ENCODE measurements around the gene AKT3.

DNA sequence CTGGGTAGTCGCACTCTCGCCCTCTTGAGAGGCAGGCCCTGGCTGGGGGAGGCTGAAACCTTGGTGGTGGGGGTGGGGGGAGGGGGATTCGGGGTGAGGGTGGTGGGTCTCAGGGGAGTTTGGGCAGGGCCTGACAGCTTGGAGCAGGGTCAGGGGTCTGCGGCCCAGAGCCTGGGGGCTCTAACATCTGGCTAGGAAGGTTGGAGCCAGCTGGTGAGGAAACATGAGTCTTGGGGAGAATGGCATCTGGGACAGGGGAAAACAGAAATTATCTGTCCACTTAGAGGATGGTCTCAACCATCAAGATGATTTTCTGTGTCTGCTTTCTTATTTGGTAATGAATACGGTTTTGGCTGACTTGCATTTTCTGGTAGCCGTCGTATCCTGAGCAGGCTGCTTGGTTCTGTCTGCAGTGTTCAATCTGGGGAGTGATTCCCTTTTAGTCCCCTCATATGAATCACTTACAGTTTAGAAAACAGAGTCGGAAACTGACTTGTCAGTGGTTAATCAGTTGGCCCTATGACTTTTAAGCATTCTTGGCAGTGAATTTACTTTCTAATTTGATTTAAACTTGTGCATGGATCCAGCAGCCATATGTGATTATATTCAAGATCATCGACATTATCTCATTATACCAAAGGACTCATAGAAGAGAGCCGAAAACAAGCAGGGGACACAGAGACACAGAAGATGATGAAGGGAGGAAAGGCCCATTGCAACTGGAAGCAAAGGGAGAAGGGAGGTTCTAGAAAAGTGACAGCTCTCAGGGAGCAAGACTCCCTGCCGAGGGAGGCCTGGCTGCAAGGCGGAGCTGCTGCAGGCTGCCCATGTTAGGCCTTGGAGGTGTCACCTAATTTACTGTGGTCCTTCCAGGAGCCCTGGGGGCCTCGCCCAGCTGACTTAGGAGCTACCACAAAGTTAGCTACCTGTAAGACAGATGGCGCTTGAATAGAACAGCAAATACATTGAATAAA, 356.6 kb downstream of the AKT3 start:
- TF ChIP-seq, protein P1, sequence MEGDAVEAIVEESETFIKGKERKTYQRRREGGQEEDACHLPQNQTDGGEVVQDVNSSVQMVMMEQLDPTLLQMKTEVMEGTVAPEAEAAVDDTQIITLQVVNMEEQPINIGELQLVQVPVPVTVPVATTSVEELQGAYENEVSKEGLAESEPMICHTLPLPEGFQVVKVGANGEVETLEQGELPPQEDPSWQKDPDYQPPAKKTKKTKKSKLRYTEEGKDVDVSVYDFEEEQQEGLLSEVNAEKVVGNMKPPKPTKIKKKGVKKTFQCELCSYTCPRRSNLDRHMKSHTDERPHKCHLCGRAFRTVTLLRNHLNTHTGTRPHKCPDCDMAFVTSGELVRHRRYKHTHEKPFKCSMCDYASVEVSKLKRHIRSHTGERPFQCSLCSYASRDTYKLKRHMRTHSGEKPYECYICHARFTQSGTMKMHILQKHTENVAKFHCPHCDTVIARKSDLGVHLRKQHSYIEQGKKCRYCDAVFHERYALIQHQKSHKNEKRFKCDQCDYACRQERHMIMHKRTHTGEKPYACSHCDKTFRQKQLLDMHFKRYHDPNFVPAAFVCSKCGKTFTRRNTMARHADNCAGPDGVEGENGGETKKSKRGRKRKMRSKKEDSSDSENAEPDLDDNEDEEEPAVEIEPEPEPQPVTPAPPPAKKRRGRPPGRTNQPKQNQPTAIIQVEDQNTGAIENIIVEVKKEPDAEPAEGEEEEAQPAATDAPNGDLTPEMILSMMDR (IDR thresholded peaks at IDR 0.05), result no peak
- no peak for TF ChIP-seq POLR2A (IDR thresholded peaks at IDR 0.05)

Measured in heart left ventricle (tissue), 13 donors.